ENCODE results near the gene ADGRF1.
A peak's percentile ranks its signal among the peaks of the same experiment; 100 is the strongest.
"Not testable (repeated sequence)": the region's sequence is repeated elsewhere in the genome, so short reads cannot be mapped to it uniquely, and the experiment has no call there.

The ADGRF1 gene

DNA sequence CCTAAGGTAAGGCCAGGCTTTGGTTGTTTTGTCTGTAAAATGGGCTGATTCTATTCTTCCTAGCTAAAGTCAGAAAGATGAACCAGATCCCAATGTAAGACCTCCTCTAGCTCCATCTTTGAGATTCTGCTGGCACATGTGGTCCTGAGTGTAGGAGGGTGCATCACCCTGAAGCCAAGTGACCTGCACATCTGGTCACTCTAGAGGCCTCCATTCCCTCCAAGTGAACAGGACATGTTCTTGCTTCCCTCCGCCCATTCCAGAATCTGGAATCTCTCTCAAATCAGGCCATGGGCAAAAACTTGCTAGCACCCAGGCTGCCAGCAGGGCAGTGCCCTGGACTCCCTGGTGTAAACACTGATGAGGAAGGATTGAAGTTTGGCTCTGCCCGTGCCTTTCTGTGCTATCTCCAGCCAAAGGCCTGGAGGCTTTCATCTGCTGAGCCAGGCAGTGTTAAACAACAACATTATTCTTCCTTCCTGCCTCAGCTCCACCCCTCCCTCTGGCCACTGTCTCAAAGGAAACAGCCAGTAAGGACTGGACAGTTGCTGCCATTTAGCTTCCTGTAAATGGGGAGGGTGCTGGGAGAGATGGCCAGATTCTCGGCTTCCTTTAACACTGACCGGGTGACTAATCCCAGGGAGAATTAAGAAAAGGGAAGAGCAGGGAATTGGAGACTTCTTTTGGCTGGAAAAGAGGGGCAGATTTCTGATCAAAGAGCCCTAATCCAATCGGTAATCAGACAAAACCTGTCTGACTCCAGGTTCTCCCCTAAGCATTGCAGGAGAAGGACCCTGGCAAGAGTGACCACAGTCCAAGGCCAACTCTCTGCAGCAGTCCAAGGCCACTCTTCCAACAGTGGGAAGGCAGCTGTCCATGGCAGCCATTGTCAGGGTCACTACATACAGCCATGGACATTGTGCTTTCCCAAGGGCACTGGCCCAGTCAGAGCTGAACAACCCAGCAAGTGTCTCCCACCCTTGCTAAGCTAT, 19.5 kb upstream of the ADGRF1 start:
- no peak for DNase-seq (ENCODE audit: low spot score)

DNA sequence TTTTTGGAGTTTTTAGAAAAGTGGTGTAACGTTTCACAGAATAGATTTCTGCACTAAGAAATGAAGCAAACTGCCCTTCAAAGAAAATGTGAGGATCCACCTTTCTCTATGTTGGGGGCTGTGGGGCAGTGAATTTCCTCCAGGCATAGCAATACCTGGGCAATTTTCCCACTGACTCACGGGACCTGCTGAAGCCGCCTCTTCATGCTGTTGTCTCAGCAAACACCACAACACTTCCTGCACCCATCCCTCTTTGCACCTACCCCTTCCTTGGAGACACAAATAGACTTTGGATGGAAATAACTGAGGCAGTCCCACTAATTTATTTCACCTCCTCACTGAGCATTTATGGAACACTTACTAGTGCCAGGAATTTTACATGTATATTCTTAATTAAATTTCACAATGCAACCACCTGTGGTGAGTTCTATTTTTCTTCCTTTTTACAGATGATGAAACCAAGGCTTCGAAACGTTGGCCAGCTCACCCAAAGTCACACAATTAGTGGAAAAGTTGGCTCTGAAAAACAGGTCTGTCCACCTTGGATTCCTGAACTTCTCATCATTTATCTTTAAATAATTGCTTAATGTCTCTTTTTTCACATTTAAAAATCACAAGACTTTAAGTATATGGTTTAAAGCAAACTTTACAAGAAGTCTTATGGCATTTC, 17.2 kb upstream of the ADGRF1 start:
- DNase-seq (ENCODE audit: low spot score): no peak

DNA sequence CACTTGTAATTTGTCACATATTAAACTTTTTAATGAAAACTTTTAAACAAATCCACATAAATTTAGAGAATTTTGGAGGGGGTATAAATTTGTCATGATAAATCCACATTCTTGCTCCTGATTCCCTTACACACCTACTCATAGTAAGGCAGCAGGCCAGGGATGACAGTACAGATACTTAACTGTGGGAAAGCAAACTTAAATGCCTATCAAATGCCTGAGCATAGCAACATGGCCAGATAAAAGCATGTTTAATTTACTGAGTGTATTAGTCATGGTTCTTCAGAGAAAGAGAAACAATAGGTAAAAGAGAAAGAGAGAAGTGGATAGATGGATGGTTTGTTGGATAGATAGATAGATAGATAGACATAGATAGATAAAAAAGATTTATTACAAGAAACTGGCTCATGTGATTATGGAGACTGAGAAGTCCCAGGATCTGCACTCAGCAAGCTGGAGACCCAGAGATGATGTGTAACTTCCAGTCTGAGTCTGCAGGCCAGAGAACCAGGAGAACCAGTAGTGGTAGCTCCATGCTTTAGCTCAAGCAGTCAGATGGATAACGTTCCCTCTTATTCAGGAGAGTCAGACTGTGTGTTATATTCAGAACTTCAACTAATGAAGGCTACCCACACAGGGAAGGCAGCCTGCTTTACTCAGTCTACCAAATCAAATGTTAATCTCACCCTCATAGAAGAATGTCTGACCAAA, 15.9 kb upstream of the ADGRF1 start:
- DNase-seq (ENCODE audit: low spot score): no peak

DNA sequence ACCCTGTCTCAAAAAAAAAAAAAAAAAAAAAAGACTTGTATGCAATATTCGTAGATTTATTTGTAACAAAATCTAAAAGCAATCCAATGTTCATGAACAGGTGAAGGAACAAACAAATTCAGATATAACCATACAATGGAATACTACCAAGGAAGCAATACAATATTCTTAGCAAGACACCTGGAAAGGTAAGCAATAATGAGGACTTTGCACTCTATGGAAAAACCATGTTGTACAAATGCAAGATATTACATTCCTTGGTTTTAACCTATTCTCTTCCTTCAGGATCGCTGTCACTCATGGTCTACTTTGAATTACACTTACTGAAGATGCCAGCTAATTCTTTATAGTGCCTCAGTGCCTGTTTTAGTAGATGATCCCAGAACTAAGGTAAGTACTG, 14.7 kb upstream of the ADGRF1 start:
- DNase-seq (ENCODE audit: low spot score): no peak

DNA sequence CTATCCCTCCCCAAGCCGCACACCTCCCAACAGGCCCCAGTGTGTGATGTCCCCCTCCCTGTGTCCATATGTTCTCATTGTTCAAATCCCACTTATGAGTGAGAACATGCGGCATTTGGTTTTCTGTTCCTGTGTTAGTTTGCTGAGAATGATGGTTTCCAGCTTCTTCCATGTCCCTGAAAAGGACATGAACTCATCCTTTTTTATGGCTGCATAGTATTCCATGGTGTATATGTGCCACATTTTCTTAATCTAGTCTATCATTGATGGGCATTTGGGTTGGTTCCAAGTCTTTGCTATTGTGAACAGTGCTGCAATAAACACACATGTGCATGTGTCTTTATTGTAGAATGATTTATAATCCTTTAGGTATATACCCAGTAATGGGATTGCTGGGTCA, 12.2 kb upstream of the ADGRF1 start:
- DNase-seq (ENCODE audit: low spot score): not testable (repeated sequence)

DNA sequence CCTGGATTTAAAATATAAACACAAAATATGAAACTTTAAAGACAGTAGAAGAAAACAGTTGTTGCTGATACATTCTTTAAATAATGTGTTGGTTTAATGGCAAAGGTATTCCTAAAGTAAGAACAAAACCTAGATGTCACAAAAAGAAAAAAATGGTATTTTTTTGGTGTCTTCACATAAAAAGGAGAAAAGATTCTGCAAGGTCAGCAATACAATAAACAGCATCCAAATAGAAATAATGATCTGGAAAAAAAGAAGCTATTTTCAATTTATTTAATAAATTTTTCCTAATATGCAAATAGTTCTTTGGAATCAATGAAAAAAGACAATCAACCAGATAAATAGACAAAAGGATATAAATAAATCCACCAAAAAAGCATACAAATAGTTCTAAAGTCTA, 6.5 kb upstream of the ADGRF1 start:
- DNase-seq (ENCODE audit: low spot score): no peak

DNA sequence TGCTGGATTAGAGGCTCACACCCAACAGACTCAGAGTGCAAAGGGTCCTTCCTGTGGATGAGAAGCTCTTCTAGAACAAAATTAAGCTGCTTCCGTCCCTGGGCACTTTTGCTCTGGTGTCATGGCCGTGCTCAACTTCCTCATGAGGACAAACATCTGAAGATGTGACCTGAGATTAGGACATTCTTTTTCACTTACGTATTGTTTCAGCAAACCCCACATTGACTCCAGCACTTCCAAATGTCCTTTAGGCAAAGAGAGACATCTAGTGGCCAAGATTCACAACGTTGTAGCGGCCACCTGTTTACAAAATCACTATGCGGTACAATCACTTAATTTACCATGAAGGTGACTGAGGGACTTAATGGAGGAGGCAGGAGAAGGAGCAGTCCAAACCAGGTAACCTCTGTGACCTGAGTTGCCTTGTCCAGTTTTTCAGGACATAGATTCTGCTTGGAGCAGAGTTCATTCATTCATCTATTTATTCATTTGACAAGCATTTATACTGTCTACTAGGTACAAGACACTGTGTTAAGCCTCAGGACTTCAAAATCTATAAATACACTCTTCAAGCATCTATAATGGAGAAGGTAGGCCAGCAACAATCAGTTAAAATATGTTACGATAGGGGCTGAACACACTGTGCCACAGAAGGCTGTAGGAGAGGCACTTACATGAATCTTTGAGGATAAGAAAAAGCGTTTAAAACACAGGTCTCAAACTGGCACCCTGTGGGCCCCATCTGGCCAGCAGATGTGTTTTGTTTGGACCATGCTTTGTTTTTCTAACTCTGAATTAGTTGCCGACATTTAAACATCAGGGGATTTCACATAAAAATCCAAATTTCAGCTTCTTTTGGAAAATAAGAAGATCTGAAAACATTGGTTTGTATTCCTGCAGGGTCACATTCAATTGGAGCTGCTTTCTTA, 5.6 kb upstream of the ADGRF1 start:
- DNase-seq (ENCODE audit: low spot score): peak; percentile 36

DNA sequence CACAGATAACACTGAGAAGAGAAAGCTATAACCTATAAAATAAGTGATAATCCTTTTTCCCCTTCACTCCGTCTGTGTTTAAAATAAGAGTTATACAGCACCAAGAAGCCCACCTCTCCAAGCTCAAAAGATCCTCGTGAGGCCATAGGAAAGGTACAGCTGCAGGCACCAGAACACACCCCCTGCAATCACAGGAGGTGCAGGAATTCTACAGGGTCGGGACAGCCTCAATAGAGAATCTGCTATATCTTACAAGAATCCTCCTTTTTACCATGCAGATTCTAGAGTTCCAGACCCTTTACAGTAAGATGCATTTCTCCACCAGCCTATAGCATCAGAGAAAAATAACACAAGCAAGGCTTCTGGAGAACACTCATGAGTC, 5.0 kb upstream of the ADGRF1 start:
- DNase-seq (ENCODE audit: low spot score): no peak

DNA sequence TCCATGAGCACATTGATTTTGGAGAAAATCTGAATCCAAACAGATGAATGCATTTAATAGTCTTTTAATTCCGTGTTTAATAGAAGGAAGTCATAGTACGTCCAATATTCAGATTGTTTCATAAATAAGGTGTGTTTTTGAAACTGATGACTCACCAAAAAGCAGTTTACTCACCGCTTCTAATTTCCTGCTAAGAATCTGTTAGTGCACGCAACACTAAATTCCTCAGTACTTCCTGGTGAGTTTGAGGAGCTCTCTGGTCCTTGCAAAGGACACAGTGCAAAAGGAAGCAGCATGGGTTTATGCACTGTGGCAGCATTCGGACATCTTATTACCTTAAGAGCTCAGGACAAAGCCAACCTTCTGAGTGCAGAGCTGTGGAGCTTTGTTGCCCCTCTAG, 2.3 kb upstream of the ADGRF1 start:
- DNase-seq (ENCODE audit: low spot score): no peak

DNA sequence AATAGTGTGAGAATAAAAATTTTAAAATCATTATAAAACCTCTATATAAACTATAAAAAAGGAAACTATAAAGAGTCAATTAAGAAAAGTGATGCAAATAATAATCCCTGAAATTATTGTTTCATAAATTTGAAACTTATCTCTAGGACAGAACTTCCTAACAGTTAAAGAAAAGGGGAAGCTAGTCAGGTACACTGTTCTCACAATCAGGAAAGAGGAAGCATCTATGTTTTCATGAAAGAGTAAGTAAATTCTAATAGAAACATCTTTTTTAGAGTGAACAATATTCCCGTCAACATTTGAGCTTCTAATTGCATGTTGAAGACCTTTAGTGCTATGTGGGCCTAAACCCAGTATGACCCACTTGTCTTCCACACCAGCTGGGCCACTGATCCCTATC, 1.2 kb upstream of the ADGRF1 start:
- DNase-seq (ENCODE audit: low spot score): no peak

DNA sequence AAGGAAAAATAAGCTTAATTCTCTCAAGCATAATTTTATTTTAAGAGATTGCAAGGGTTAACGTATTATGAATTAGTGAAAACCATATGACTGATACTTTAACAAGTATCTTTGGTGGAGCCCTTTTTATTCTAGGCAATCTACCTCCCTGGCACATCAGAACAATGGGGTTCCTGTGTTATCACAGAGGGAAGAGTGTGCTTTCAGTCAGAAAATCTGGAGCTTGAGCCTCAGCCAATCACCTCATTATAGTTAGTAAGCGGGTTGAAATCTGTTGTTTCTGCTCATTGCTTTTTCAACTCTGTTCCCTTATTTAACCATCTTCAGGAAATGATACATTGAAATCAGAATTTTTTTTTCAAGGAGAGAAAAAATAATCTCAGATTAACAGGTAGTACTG, 391 bp downstream of the ADGRF1 start:
- DNase-seq (ENCODE audit: low spot score): no peak

DNA sequence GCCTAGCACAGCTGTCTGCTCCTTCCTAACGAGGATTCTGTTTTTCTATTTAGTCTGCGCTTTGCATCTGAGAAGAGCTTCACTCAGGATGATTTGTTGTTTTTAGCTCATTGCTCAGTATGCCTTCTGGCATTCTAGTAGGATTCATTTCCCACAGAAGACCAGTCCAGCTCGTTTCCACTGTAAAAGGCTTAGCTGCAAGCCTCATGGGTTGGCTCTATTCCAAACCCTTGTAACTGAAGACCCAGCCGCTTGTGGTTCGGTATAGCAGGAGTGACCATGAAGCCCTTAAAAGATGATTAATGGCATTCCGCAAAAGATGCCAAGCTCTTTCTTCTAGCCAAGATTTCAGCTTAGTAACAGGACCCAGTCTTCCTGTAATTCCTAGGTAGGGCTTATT, 7.2 kb downstream of the ADGRF1 start:
- no peak for DNase-seq (ENCODE audit: low spot score)

DNA sequence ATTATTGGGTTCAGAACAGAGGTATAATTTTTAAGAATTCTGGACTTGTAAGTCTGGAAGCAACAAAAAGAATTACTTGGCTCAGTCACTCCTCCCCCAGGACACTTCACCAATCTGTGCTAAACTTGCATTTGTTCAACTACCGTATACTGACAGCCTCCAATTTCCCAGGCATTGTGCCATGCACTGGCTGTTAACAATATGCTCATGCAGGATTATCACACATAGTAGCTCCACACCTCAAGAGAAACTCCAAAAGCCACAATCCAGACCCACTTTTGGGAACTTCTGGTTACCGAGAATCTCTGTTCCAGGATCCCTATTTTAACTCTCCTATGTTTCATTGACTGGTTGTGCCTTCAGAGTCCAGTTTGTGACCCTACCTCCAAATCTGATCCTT, 7.7 kb downstream of the ADGRF1 start:
- no peak for DNase-seq (ENCODE audit: low spot score)

DNA sequence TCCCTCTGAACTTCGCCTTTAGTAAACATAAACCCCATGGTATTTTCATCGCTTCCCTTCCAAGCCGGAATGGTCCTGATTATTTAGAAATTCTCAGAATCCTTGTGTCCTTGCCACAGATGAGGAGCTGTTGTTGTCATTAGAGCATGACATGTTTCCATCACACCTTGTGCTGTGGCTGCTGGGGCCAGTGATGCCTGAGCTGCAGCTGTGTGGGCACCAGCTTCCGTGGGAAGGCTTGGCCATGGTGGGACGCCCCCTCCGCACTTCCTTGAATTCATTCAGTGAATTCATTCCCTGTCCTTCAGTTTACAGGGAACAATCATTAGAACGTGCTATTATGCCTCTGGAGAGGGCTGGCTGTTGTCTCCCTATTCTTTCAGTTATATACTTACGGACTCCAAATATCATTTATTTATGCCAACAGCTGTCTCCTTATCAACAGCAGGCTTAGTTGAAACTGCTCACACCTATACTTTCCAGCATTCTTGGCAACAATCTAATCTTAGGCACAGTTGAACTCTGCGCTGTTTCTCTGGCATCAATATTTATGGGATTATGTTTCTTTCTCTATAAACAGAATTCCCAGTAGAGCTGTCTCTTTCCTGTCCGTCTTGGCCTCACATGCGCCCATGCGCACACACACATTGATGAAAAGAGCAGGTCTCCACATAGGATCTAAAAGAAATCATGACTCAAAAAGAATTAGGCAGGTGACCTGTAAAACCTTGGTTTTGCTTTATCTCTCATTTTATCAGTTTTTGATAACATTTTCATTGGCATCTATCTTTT, 9.0 kb downstream of the ADGRF1 start:
- DNase-seq (ENCODE audit: low spot score): no peak

DNA sequence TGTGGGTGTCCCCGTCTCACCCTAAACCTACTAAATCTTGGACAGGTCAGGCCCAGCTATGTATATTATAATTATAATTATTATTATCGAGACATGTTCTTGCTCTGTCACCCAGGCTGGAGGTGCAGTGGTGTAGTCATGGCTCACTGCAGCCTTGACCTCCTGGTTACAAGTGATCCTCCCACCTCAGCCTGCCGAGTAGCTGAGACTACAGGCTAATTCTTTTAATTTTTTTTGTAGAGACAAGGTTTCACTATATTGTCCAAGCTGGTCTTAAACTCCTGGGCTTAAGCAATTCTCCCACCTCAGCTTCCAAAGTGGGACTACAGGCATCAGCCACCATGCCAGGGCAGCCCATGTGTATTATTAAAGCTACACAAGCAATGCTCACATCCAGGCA, 10.5 kb downstream of the ADGRF1 start:
- no peak for DNase-seq (ENCODE audit: low spot score)

DNA sequence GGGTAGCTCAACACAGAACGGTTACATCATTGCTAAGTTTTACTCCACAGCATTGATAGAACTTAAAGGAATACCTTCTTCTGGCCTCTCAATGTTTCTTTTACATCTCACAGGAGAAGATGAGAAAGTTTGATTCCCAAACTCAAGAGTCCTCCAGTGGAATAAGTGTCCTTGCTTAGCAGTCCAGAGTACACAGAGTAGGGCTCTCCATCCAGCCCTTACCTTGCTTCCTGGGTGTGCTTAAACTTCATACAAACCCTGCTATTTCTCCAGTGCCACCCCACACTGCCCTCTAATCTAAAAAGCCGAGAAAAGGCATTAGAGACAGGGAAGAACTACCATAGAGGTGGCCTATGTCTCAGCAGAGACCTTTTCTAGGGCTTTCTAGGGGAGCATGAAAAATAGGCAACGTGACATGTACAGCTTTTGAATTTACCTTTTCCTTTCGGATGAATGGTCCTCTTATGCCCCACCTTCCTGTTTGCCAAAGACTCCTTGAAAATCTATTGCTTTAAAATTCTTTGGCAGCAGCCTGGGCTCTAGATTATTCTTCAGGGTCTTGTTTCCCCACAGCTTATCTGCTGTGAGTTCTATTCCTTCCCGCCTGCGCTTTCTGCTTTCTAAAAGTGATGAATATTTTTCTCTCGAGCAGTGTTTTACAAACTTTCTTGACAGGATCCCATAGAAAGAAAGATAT, 12.1 kb downstream of the ADGRF1 start:
- DNase-seq (ENCODE audit: low spot score): no peak

DNA sequence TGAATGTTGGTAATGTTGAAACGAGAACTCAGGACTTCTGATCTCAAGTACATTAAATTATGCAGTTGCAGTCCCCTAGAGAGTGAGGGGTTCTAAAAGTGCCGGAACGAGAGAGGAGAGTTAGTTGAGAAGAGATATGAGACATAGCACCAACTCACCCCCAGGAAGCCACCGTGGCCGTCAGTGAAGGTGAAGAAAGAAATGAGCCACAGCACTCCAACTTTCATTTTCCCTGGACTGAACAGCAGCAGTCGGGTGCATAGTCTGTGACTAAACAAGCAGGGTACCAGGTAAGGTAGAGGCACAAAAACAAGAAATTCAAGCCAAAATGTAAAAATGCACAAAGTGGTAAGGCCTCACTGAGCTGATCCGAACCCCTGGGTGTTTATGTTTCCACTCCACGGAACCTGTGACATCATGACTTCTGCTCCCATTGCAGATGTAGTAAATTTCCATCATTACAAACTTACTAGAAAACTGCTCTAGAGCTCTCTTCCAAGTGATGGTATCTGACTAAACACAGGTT, 13.2 kb downstream of the ADGRF1 start:
- DNase-seq (ENCODE audit: low spot score): no peak

DNA sequence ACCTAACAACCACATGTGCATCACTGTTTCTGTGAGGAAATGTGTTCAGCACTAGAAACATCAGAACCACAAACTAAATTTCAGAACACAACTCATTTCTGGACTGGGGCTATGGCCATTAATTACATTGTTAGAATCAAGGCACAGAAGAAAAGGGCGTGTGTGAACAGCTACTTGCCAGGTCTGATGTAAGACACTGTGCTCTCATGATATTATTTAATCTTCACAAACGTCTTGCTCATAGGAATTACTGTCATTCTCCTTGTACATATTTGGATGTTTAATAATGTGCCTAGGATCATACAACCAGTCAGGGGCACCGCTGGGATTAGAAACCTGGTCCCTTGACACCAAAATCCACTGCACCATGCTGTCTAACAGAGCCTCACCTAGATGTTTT, 14.8 kb downstream of the ADGRF1 start:
- no peak for DNase-seq (ENCODE audit: low spot score)

DNA sequence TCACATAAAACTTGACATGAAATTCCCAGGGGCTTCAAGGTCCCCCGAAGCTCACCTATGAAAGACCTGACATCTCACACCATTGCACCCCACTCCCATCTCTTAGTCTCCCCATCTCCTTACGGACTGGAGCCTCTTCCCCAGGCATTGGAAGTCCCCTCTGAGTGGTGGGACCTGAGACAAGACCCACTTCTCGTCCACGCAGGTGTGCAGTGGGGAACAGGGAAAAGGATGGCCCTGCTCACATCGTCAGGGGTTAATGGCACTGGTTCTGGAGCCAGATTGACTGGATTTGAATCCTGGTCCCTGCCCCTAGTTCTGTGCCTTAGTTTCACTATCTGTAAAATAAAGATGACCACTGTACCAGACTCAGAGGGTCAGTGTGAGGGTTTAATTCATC, 15.5 kb downstream of the ADGRF1 start:
- DNase-seq (ENCODE audit: low spot score): no peak

DNA sequence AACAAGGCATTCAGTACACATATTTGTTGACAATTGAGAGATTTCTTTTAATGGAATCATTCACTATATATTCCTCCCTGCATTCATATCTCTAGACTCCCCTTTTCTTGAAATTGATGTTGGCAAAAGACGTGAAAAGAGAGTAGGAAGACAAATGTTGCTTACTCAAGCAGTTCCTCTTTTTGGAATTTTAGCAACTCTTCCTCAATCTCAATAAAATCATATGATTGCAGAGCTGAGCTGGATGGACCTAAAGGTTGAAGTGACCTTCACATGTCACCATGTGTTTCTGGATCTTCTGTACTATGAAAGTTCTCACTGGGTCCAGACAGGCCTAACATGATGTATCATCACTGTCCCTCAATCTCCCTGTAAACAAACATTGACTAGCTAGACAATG, 18.6 kb downstream of the ADGRF1 start:
- DNase-seq (ENCODE audit: low spot score): no peak

All from HuH-7 (cell line).